Measurements from ENCODE around the gene GJB3.
"Not testable (repeated sequence)": the region's sequence is repeated elsewhere in the genome, so short reads cannot be mapped to it uniquely, and the experiment has no call there.

GJB3 gene

GRCh38 chr1:34785231-34785874, 4.3 kb downstream of the GJB3 start:
- no peak for DNase-seq (ENCODE audit: low read depth in 2 of 2)

DNA sequence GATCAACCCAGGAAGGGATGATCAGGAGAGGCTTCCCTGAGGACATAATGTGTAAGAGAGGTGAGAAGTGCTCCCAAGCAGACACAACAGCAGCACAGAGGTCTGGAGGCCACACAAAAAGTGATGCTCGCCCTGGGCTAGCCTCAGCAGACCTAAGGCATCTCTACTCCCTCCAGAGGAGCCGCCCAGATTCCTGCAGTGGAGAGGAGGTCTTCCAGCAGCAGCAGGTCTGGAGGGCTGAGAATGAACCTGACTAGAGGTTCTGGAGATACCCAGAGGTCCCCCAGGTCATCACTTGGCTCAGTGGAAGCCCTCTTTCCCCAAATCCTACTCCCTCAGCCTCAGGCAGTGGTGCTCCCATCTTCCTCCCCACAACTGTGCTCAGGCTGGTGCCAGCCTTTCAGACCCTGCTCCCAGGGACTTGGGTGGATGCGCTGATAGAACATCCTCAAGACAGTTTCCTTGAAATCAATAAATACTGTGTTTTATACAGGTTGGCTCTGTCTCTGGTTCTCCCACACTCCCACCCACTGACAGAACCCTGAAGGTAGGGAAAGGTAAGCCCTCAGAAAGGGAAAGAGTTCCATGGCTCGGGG, 5.0 kb downstream of the GJB3 start:
- DNase-seq (ENCODE audit: low read depth in 2 of 2), result no peak

- DNase-seq (ENCODE audit: low read depth in 2 of 2), result peak; percentile 50 to 61
Measured at GRCh38 chr1:34786521-34787325, 5.7 kb downstream of the GJB3 start.

DNA sequence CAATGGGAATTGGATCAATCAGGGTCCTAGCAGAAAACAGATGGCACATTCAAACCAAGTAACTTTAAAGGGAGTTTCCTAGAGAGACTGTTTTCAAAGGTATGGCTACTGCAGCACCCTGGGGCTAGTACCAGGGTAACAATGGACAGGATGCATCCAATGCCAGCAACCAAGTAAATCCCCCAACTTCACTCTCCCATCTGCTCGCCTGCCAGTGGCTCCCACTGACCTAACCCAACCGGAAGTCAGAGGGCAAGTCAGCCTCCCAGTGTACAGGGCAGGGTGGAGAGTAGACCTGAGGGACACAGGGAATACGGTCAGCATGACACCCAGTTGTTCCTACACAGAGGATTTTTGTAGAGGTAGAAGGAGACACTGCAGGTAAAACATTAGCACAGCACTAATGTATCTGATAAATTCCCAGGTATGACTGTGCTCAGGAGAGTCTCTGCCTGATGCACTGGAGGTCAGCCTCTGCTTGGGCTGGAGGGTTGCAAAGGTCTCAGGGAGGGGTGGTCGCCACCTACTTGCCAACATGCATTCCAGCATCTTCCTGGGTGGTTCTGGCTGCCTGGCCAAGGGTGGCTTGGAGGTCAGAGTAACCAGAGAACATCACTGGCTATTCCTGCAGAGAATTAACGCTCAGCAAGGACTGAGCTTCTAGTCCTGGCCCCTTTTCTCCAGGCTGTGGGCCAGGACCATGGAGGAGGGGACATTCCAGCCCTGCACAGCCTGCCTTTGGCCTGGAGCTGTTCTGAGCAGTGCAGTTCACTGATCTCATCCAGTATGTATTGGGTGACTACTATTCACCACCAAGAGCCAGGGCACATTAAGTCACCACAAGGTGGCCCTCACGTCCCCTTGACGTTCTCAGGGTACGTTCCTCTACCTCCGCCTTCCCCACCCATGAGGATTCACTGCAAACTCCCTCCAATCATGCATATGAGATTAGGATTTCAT, 6.7 kb downstream of the GJB3 start:
- DNase-seq (ENCODE audit: low read depth in 2 of 2), result no peak

DNA sequence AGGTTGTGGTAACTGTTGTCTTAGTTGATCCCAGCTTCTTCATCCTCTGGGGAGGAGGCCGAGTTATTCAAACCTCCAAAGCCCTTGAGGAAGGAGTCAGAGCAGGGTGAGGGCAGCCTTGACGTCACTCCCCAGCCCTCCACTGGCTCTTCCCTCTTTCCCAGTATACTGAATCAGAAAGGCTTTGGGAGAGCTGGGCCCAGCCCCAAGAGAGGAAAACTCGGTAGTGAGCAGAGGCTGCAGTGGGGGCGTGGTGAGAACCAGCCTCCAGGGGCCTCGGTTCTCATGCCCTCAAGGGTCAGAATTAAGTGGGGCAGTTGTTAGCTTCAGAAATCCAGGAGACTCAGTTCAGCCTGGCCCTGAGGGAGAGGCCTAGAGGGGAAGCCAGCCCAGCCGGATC, 10.0 kb downstream of the GJB3 start:
- no peak for DNase-seq (ENCODE audit: low read depth in 2 of 2)

- DNase-seq (ENCODE audit: low read depth in 2 of 2), result no peak
Measured at GRCh38 chr1:34792424-34792823, 11.4 kb downstream of the GJB3 start.

- no peak for DNase-seq (ENCODE audit: low read depth in 2 of 2)
Measured at GRCh38 chr1:34792868-34793727, 12.1 kb downstream of the GJB3 start, which contains the start of gene GJA4. Gene GJA4, plus strand, starts transcription at chr1:34792999. Its CDS starts 1,215 bp downstream, at chr1:34794214.

DNA sequence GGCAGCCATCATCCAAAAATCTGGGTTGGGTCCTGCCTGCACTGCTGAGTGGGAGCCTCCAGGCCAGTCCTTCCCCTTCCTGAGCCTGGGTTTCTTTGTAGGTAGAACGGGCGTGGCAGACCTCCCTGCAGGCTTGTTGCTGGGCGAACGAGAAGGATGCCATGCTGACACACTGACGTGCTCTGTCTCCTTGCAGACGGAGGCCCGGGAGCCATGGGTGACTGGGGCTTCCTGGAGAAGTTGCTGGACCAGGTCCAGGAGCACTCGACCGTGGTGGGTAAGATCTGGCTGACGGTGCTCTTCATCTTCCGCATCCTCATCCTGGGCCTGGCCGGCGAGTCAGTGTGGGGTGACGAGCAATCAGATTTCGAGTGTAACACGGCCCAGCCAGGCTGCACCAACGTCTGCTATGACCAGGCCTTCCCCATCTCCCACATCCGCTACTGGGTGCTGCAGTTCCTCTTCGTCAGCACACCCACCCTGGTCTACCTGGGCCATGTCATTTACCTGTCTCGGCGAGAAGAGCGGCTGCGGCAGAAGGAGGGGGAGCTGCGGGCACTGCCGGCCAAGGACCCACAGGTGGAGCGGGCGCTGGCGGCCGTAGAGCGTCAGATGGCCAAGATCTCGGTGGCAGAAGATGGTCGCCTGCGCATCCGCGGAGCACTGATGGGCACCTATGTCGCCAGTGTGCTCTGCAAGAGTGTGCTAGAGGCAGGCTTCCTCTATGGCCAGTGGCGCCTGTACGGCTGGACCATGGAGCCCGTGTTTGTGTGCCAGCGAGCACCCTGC, 13.2 kb downstream of the GJB3 start:
- no peak for DNase-seq (ENCODE audit: low read depth in 2 of 2)

GRCh38 chr1:34794790-34795180, 13.8 kb downstream of the GJB3 start:
- no peak for DNase-seq (ENCODE audit: low read depth in 2 of 2)

- no peak for DNase-seq (ENCODE audit: low read depth in 2 of 2)
Measured at GRCh38 chr1:34795916-34796315, 14.9 kb downstream of the GJB3 start.

GRCh38 chr1:34796990-34797389, 16.0 kb downstream of the GJB3 start:
- DNase-seq (ENCODE audit: low read depth in 2 of 2), result no peak

- DNase-seq (ENCODE audit: low read depth in 2 of 2), result peak in 1 of 2 donors; percentile 23
Measured at GRCh38 chr1:34800214-34800613, 19.2 kb downstream of the GJB3 start.

GRCh38 chr1:34803770-34804169, 22.8 kb downstream of the GJB3 start:
- no peak for DNase-seq (ENCODE audit: low read depth in 2 of 2)

DNA sequence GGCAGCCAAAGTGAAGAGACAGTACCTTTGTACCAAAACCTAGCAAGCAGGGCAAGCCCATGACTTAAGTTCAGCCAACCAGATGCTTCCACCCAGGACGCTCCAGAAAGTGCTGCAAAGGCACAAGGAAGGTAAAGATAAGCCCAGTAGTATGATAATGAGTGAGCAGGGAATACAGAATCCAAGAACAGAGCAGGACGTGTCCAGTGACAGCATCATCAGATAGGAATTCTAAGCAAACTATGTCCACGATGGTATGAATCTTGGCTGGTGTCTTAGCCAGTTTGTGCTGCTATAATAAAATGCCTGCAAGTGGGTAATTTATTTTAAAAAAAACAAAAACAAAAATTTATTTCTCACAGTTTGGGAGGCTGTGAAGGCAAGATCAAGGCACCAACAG, 25.4 kb downstream of the GJB3 start:
- no peak for DNase-seq (ENCODE audit: low read depth in 2 of 2)

DNA sequence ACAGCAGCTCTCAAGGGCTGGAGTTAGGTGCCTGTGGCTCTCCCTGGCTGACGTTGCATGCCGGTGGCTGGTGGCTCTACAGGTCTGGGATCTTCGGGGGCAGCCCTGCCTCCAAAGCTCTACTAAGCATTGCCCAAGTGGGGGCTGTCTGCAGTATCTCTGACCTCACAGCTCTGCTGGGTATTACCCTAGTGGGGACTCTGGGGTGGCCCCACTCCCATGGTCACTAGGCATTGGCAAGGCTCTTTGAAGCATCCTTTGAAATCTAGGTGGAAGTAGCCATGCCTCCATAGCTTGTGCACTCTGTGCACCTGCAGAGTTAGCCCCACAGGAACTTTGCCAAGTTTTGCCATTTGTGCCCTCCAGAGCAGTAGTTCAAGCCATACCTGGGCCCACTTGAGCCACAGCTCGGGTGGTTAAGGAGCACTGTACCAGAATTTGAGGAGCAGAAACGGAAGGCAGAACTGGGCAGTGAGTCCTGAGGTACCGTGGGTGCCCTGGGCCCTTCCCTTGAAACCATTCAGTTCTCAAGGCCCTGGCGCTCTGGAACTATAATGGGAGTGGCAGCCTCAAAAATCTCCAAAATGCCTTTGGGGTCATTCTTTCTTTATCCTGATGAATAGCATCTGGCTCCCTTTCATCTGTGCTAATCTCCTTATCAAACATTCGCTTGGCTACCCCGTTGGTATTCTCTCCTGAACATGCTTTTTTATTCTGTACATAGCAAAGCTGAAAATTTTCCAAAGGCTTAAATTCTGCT, 27.2 kb downstream of the GJB3 start:
- no peak for DNase-seq (ENCODE audit: low read depth in 2 of 2)

DNA sequence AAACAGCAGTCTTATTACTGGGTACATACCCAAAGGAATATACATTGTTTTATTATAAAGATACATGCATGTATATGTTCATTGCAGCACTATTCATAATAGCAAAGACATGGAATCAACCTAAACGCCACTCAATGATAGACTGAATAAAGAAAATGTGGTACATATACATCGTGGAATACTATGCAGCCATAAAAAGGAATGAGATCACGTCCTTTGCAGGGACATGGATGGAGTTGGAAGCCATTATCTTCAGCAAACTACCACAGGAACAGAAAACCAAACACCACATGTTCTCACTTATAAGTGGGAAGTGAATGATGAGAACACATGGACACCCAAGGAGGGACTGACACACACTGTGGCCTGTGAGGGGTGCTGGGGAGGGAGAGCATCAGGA, 29.8 kb downstream of the GJB3 start:
- DNase-seq (ENCODE audit: low read depth in 2 of 2), result not testable (repeated sequence)

GRCh38 chr1:34816332-34816731, 35.3 kb downstream of the GJB3 start:
- DNase-seq (ENCODE audit: low read depth in 2 of 2), result no peak

GRCh38 chr1:34816778-34817177, 35.8 kb downstream of the GJB3 start:
- no peak for DNase-seq (ENCODE audit: low read depth in 2 of 2)

DNA sequence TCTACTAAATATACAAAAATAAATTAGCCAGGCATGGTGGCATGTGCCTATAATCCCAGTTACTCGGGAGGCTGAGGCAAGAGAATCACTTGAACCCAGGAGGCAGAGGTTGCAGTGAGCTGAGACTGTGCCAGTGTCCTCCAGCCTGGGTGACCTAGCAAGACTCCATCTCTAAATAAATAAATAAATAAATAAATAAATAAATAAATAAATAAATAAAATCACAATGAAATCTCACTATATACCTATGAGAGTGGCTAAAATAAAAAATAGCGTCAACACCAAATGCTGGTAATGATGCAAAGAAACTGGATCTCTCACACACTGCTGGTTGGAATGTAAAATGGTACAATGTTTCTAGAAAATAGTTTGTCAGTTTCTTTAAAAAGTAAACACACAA, 37.8 kb downstream of the GJB3 start:
- not testable (repeated sequence) for DNase-seq (ENCODE audit: low read depth in 2 of 2)

All from stimulated activated CD4-positive, alpha-beta T cell treated with anti-CD3 and anti-CD28 coated beads, Interleukin-4, amount 100 ng/mL, for 48 hours (primary cell).